A673 (cell line): Measurements from ENCODE around the gene OPRL1. TPM values are rescaled to one million over a fixed set of nuclear protein-coding genes. Genes with fewer than 3 reads are reported as not detected.

Source experiments
- BruUV-seq: library from RNA; stranded (reverse); fragments of 400-500 nt; replicated peaks from 2 replicates; lab custom pipeline; 2021; lab: Mats Ljungman, UMichigan
- CTCF ChIA-PET: fragments of 300-600 bp; sonication (Branson Sonifier 250); formaldehyde crosslinking; loops from one replicate; lab custom pipeline; 2022; ENCODE audit warnings: antibody characterized with exemption; lab: Charles Lee
- POLR2A ChIA-PET: fragments of 300-600 bp; sonication (Branson Sonifier 250); formaldehyde crosslinking; loops from one replicate; lab custom pipeline; 2022; ENCODE audit warnings: antibody characterized with exemption; ENCODE audit not compliant: low non-redundant PET; lab: Charles Lee
- DNase-seq: peaks from one replicate; pipeline ENCODE4 v3.0.0-alpha.2; 2015; ENCODE audit warnings: low spot score
- H3K27ac ChIP-seq: fragments of 200-600 bp; sonication (generic); 2 replicates; pipeline ENCODE4 v1.5.1; 2016; ENCODE audit warnings: mixed run types, low read depth, mild to moderate bottlenecking, mixed read lengths, antibody characterized with exemption, low read length; ENCODE audit not compliant: poor library complexity, severe bottlenecking
- H3K27me3 ChIP-seq: fragments of 200-600 bp; sonication (generic); replicated peaks from 2 replicates; pipeline ENCODE4 v1.6.1; 2017; ENCODE audit warnings: mixed run types, low read depth, mild to moderate bottlenecking, mixed read lengths, antibody characterized with exemption, low read length; ENCODE audit not compliant: insufficient read depth, poor library complexity
- H3K36me3 ChIP-seq: fragments of 200-600 bp; sonication (generic); 2 replicates; pipeline ENCODE4 v1.6.1; 2016; ENCODE audit warnings: mixed run types, mild to moderate bottlenecking, mixed read lengths, antibody characterized with exemption, low read length; ENCODE audit not compliant: insufficient read depth, poor library complexity, severe bottlenecking
- H3K4me1 ChIP-seq: fragments of 200-600 bp; sonication (generic); 2 replicates; pipeline ENCODE4 v1.6.1; 2017; ENCODE audit warnings: mixed run types, mild to moderate bottlenecking, mixed read lengths, antibody characterized with exemption, low read length; ENCODE audit not compliant: insufficient read depth, poor library complexity, severe bottlenecking
- H3K4me3 ChIP-seq: fragments of 200-600 bp; sonication (generic); 2 replicates; pipeline ENCODE4 v1.5.1; 2016; ENCODE audit warnings: low read depth, mixed run types, mild to moderate bottlenecking, mixed read lengths, low read length; ENCODE audit not compliant: poor library complexity, severe bottlenecking
- H3K9me3 ChIP-seq: fragments of 200-600 bp; sonication (generic); 2 replicates; pipeline ENCODE4 v1.6.1; 2016; ENCODE audit warnings: mixed run types, low read depth, mild to moderate bottlenecking, mixed read lengths, antibody characterized with exemption, low read length; ENCODE audit not compliant: poor library complexity, severe bottlenecking
- EZH2 ChIP-seq: fragments of 200-600 bp; sonication (generic); IDR thresholded peaks from 2 replicates; pipeline ENCODE4 v1.6.1; 2017; ENCODE audit warnings: borderline replicate concordance, low read depth, mild to moderate bottlenecking, mixed read lengths, antibody characterized with exemption, low read length; ENCODE audit not compliant: poor library complexity, severe bottlenecking
- intact Hi-C: fragments of 100-400 bp; cut with micrococcal nuclease; formaldehyde crosslinking; loops from one replicate; pipeline ENCODE4 v1.10.0; 2022; ENCODE audit not compliant: unreplicated experiment
- total RNA-seq: library from RNA; stranded (reverse); gene quantifications from 2 replicates; pipeline ENCODE4 v1.2.3, GENCODE V29; 2021
- TF ChIP-seq, protein P1 (sequence below): fragments of 300-800, 200-600 bp; sonication (generic); conservative IDR thresholded peaks from 2 replicates; pipeline ENCODE4 v1.5.1; 2017; ENCODE audit warnings: low read depth, mild to moderate bottlenecking, antibody characterized with exemption, low read length, moderate library complexity, mixed read lengths

Gene OPRL1
- total RNA-seq, 1 experiment from 2014 or later: 0.32 TPM

DNA sequence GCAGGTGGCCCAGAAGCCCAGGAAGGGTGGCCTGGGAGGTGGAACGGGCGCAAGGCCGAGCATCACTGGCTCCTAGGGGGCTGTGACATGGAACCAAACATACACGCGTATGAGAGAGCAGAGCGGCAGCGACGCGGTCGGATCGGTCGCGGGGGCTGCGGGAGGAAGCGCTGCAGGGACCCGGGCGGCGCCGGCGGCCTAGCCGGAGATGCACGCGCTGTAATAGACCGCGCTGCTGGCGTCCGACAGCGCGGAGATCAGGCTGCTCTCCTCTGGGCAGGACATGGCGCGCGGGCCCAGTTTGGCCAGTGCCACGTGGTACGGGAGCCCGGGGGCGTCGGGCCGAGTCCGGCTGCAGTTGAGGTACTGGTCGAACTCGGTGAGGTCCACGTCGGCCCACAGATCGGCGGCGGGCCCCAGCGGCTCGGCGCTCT, 31.9 kb upstream of the OPRL1 start:
- no peak for TF ChIP-seq EZH2
- TF ChIP-seq, protein P1, sequence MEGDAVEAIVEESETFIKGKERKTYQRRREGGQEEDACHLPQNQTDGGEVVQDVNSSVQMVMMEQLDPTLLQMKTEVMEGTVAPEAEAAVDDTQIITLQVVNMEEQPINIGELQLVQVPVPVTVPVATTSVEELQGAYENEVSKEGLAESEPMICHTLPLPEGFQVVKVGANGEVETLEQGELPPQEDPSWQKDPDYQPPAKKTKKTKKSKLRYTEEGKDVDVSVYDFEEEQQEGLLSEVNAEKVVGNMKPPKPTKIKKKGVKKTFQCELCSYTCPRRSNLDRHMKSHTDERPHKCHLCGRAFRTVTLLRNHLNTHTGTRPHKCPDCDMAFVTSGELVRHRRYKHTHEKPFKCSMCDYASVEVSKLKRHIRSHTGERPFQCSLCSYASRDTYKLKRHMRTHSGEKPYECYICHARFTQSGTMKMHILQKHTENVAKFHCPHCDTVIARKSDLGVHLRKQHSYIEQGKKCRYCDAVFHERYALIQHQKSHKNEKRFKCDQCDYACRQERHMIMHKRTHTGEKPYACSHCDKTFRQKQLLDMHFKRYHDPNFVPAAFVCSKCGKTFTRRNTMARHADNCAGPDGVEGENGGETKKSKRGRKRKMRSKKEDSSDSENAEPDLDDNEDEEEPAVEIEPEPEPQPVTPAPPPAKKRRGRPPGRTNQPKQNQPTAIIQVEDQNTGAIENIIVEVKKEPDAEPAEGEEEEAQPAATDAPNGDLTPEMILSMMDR: no peak
- no TSS peak for BruUV-seq
- Histone ChIP-seq H3K4me3 (no peak overlapping the region), H3K27me3 (peaks cover 9% of the 10 kb centered on the region), H3K4me1 (peaks cover 17% of the 10 kb centered on the region), H3K27ac (no peak overlapping the region), H3K9me3 (no peaks in the 10 kb centered on the region), H3K36me3 (no peaks in the 10 kb centered on the region)
- POLR2A ChIA-PET: no interaction called here
- intact Hi-C loops: no loop called here
- CTCF ChIA-PET: no interaction called here
- no peak for DNase-seq

DNA sequence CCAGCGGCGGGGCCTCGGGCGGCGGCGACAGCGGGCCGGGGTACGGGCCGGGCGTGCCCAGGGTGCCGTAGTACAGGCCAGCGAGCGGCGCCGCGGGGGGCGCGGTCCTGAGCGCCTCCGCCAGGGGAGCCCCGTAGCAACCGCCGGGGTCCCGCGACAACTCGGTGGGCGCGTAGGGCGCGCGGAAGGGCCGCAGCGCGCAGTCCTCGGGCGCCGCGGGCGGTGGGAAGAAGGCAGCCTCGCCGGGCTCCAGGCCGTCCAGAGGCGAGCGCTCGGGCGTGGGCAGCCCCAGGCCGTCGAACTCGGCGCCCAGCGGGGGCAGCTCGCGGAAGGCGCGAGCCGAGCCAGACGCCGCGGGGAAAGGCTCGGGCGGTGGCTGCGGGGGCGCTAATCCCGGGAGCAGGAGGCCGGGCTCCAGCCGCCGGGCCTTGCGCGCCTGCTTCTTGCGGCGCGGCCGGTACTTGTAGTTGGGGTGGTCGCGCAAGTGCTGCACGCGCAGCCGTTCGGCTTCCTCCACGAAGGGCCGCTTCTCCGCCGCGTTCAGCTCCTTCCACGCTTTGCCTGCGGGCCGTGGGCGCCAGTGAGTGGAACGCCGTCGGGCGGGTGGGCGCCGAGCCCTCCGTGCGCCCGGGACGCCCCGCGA, 31.4 kb upstream of the OPRL1 start:
- no peak for DNase-seq
- peak; percentile 46 for TF ChIP-seq EZH2
- TF ChIP-seq, protein P1: no peak
- Histone ChIP-seq H3K27me3 (peaks cover 9% of the 10 kb centered on the region), H3K36me3 (no peaks in the 10 kb centered on the region), H3K4me3 (no peak overlapping the region), H3K4me1 (peaks cover 17% of the 10 kb centered on the region), H3K9me3 (no peaks in the 10 kb centered on the region), H3K27ac (no peak overlapping the region)
- no TSS peak for BruUV-seq
- ChIA-PET POLR2A (no interaction called here), CTCF (no interaction called here)
- intact Hi-C loops: no loop called here

DNA sequence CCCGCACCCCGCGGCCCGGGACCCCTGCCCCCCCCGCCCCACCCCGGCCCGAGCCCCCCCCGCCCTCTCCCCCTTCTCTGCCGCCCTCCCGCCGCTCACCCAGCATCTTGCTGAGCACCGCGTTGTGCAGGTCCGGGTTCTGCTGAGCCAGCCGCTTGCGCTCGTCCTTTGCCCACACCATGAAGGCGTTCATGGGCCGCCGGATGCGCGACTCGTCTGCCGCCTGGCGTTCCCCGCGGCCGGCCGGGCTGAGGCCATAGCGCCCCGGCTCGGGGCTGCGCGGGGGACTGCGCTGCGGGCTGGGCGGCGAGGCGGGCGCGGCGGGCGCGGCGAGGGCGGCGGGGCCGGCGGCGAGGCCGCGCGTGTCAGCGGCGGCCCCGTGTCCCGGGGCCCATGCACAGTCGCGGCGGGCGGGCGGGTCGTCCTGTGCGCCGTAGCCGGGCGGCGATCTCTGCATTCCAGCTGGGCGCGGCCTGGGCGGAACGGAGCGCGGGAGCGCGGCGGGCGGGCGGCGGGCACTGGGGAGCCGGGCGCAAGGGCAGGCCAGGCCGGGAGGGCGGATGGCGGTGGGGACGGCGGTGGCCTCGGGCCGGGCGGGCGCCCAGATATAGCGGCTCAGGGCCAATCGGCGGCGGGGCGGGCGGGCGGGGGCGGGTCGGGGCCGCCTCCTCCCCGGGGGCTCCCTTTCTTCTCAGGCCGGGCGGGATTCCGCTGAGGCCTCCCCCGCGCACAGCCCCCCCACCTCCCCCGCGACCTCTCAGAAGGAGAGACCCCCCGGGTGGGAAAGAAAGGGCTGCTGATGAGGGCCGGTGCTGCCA, 30.6 kb upstream of the OPRL1 start, which contains the start of gene SOX18:
Gene SOX18, minus strand, starts transcription at position 580 of the 818 bp plus-strand sequence. Its CDS starts 123 bp downstream, at position 457.
- ChIA-PET POLR2A (no interaction called here), CTCF (no interaction called here)
- no TSS peak for BruUV-seq
- DNase-seq: peak; percentile 62
- Histone ChIP-seq H3K36me3 (no peaks in the 10 kb centered on the region), H3K27me3 (peaks cover 9% of the 10 kb centered on the region), H3K27ac (no peak within 1 kb of the TSS), H3K4me1 (peaks cover 17% of the 10 kb centered on the region), H3K9me3 (no peaks in the 10 kb centered on the region), H3K4me3 (peak within 1 kb of the TSS; percentile 34)
- intact Hi-C loops: no loop called here
- TF ChIP-seq EZH2: no peak
- TF ChIP-seq, protein P1: no peak
